COLO668 (cell line): ENCODE measurements around the gene RTL5.
"Not testable (repeated sequence)": the region's sequence is repeated elsewhere in the genome, so short reads cannot be mapped to it uniquely, and the experiment has no call there.

ENCODE experiments used
- DNase-seq: peaks from one replicate; lab custom pipeline; 2025; ENCODE audit not compliant: unreplicated experiment; lab: John Stamatoyannopoulos, UW

The RTL5 gene

GRCh38 chrX:72131317-72132294, at the start of gene RTL5:
RTL5 (minus strand) TSS chrX:72131915.
- DNase-seq = peak; percentile 83

- DNase-seq = no peak
These were observed 48.8 kb upstream of the RTL5 start for GRCh38 chrX:72180539-72180938.

- no peak for DNase-seq
These were observed 45.3 kb upstream of the RTL5 start for GRCh38 chrX:72176981-72177380.

GRCh38 chrX:72176289-72176688, 44.6 kb upstream of the RTL5 start:
- not testable (repeated sequence) for DNase-seq

- DNase-seq = no peak
These were observed 37.5 kb upstream of the RTL5 start for GRCh38 chrX:72169008-72169728.

- DNase-seq = no peak
These were observed 33.8 kb upstream of the RTL5 start for GRCh38 chrX:72165551-72165950.

GRCh38 chrX:72159769-72160168, 28.1 kb upstream of the RTL5 start:
- no peak for DNase-seq

GRCh38 chrX:72158773-72159172, 27.1 kb upstream of the RTL5 start:
- DNase-seq = no peak

GRCh38 chrX:72146527-72146926, 14.8 kb upstream of the RTL5 start:
- DNase-seq = peak; percentile 0

GRCh38 chrX:72145181-72145580, 13.5 kb upstream of the RTL5 start:
- no peak for DNase-seq

GRCh38 chrX:72143609-72143907, 11.8 kb upstream of the RTL5 start:
- no peak for DNase-seq

GRCh38 chrX:72142794-72143608, 11.3 kb upstream of the RTL5 start:
- no peak for DNase-seq

- DNase-seq = peak; percentile 79
These were observed 10.5 kb upstream of the RTL5 start for GRCh38 chrX:72142094-72142793.

GRCh38 chrX:72141372-72142004, 9.8 kb upstream of the RTL5 start:
- DNase-seq = no peak

GRCh38 chrX:72139538-72139937, 7.8 kb upstream of the RTL5 start:
- DNase-seq = no peak

- DNase-seq = no peak
These were observed 6.3 kb upstream of the RTL5 start for GRCh38 chrX:72137846-72138495.

GRCh38 chrX:72133851-72134546, 2.3 kb upstream of the RTL5 start:
- DNase-seq = no peak

GRCh38 chrX:72132456-72132855, 741 bp upstream of the RTL5 start:
- no peak for DNase-seq

- DNase-seq = no peak
These were observed 909 bp downstream of the RTL5 start for GRCh38 chrX:72130762-72131250.
